ENCODE data around the gene MMP1. TPM values are rescaled to one million over a fixed set of nuclear protein-coding genes. Genes with fewer than 3 reads are reported as not detected.

Gene MMP1
- total and polyA plus RNA-seq, 2 of the 13 experiments (the other 11 are each of a cell fraction or from before 2014, with no cell fraction given), result 0.09 to 0.21 TPM

DNA sequence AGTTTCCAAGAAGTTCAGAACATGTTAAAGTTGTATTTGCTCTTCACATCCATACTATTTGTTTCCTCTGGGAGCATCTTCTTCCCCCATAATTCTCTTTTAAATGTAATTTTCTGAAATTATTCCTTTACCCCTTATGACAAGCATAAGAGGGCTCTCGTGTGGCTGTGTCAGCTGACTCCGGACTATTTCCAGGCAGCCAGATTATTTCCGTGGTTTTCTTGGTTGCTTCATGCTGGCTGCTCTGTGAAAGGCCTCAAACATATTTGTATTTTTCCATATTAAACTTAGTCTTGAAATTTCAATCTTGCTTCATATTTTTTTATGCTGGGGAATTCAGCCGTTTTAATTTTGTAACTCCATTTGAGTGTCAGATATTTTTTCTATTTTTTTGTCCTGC, 2.8 kb upstream of the MMP1 start:
- Histone ChIP-seq H3K9ac (ENCODE audit: insufficient read depth, low read depth, low read length) (no peak overlapping the region), H3K36me3 (replicated peaks in 1 of 2; ENCODE audit: control insufficient read depth in 1 of 2, insufficient read depth in 2 of 2, low read length in 2 of 2) (no peaks in the 10 kb centered on the region), H2AFZ (ENCODE audit: low read length) (no peak overlapping the region), H3K9me3 (ENCODE audit: low read length) (no peaks in the 10 kb centered on the region), H3K79me2 (ENCODE audit: insufficient read depth, low read length) (no peaks in the 10 kb centered on the region), H3K4me2 (ENCODE audit: low read depth, low read length) (no peak overlapping the region), H4K20me1 (ENCODE audit: insufficient read depth, low read length) (no peaks in the 10 kb centered on the region), H3K27me3 (ENCODE audit: control insufficient read depth in 1 of 2, insufficient read depth in 2 of 2, low read length in 2 of 2) (no peaks in the 10 kb centered on the region; a peak in 1 of 5 replicates), H3K4me1 (ENCODE audit: insufficient read depth, low read length) (no peaks in the 10 kb centered on the region), H3K4me3 (replicated peaks in 1 of 3; ENCODE audit: insufficient read depth in 1 of 3, low read depth in 2 of 3, low read length in 3 of 3) (no peak overlapping the region), H3K27ac (ENCODE audit: extremely low read length, insufficient read depth, low read length) (no peak overlapping the region)
- DNase-seq (ENCODE audit: low spot score) (no peak), FAIRE-seq (no peak), ATAC-seq (no peak)
- 1% methylated on average over 4 of the region's 4 CpGs for WGBS (ENCODE audit: low lambda C conversion rate)
- intact Hi-C loops (cut with micrococcal nuclease; ENCODE audit: unreplicated experiment) (loop anchor here (10.0 kb wide), 1 partner anchor 254 kb away; no protein-coding TSS in a partner anchor), in situ Hi-C loops (cut with HindIII; ENCODE audit: extremely low pct_ligation_motif_present, low pct_unique_long_range_greater_than_20kb) (loop anchor here (10.0 kb wide), 1 partner anchor 134 kb away; no protein-coding TSS in a partner anchor)
- ChIA-PET CTCF (ENCODE audit: low intra/inter-chr PET ratio, low total read pairs) (no interaction called here), POLR2A (no interaction called here)
- BruUV-seq (replicated peaks), result no TSS peak
- TF ChIP-seq, protein P1, sequence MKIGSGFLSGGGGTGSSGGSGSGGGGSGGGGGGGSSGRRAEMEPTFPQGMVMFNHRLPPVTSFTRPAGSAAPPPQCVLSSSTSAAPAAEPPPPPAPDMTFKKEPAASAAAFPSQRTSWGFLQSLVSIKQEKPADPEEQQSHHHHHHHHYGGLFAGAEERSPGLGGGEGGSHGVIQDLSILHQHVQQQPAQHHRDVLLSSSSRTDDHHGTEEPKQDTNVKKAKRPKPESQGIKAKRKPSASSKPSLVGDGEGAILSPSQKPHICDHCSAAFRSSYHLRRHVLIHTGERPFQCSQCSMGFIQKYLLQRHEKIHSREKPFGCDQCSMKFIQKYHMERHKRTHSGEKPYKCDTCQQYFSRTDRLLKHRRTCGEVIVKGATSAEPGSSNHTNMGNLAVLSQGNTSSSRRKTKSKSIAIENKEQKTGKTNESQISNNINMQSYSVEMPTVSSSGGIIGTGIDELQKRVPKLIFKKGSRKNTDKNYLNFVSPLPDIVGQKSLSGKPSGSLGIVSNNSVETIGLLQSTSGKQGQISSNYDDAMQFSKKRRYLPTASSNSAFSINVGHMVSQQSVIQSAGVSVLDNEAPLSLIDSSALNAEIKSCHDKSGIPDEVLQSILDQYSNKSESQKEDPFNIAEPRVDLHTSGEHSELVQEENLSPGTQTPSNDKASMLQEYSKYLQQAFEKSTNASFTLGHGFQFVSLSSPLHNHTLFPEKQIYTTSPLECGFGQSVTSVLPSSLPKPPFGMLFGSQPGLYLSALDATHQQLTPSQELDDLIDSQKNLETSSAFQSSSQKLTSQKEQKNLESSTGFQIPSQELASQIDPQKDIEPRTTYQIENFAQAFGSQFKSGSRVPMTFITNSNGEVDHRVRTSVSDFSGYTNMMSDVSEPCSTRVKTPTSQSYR (CRISPR knock-in tag; IDR thresholded peaks at IDR 0.05; ENCODE audit: borderline replicate concordance), result no peak
- no peak for TF ChIP-seq TRIM24 (CRISPR knock-in tag; IDR thresholded peaks at IDR 0.05)
- TF ChIP-seq, protein P2, sequence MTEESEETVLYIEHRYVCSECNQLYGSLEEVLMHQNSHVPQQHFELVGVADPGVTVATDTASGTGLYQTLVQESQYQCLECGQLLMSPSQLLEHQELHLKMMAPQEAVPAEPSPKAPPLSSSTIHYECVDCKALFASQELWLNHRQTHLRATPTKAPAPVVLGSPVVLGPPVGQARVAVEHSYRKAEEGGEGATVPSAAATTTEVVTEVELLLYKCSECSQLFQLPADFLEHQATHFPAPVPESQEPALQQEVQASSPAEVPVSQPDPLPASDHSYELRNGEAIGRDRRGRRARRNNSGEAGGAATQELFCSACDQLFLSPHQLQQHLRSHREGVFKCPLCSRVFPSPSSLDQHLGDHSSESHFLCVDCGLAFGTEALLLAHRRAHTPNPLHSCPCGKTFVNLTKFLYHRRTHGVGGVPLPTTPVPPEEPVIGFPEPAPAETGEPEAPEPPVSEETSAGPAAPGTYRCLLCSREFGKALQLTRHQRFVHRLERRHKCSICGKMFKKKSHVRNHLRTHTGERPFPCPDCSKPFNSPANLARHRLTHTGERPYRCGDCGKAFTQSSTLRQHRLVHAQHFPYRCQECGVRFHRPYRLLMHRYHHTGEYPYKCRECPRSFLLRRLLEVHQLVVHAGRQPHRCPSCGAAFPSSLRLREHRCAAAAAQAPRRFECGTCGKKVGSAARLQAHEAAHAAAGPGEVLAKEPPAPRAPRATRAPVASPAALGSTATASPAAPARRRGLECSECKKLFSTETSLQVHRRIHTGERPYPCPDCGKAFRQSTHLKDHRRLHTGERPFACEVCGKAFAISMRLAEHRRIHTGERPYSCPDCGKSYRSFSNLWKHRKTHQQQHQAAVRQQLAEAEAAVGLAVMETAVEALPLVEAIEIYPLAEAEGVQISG (CRISPR knock-in tag; IDR thresholded peaks at IDR 0.05), result no peak
- TF ChIP-seq ZKSCAN8 (CRISPR knock-in tag; IDR thresholded peaks at IDR 0.05; ENCODE audit: borderline replicate concordance), result no peak
- no peak for TF ChIP-seq SKI (IDR thresholded peaks at IDR 0.05; ENCODE audit: partially characterized antibody)
- TF ChIP-seq ZMAT3 (CRISPR knock-in tag; conservative IDR thresholded peaks at IDR 0.05), result no peak
- TF ChIP-seq ZNF496 (CRISPR knock-in tag; IDR thresholded peaks at IDR 0.05; ENCODE audit: insufficient replicate concordance), result no peak
- no peak for TF ChIP-seq ZNF7 (CRISPR knock-in tag; IDR thresholded peaks at IDR 0.05)
- no peak for TF ChIP-seq ZBTB7B (CRISPR knock-in tag; IDR thresholded peaks at IDR 0.05)
- TF ChIP-seq RARA (CRISPR knock-in tag; IDR thresholded peaks at IDR 0.05), result no peak
- no peak for TF ChIP-seq ZSCAN29 (CRISPR knock-in tag; conservative IDR thresholded peaks at IDR 0.05)
- TF ChIP-seq IRF9 (CRISPR knock-in tag; IDR thresholded peaks at IDR 0.05; ENCODE audit: borderline replicate concordance), result no peak
- no peak for TF ChIP-seq GTF2F1 (IDR thresholded peaks at IDR 0.05; ENCODE audit: low read length)
- TF ChIP-seq, protein P3, sequence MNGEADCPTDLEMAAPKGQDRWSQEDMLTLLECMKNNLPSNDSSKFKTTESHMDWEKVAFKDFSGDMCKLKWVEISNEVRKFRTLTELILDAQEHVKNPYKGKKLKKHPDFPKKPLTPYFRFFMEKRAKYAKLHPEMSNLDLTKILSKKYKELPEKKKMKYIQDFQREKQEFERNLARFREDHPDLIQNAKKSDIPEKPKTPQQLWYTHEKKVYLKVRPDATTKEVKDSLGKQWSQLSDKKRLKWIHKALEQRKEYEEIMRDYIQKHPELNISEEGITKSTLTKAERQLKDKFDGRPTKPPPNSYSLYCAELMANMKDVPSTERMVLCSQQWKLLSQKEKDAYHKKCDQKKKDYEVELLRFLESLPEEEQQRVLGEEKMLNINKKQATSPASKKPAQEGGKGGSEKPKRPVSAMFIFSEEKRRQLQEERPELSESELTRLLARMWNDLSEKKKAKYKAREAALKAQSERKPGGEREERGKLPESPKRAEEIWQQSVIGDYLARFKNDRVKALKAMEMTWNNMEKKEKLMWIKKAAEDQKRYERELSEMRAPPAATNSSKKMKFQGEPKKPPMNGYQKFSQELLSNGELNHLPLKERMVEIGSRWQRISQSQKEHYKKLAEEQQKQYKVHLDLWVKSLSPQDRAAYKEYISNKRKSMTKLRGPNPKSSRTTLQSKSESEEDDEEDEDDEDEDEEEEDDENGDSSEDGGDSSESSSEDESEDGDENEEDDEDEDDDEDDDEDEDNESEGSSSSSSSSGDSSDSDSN (CRISPR knock-in tag; IDR thresholded peaks at IDR 0.05), result no peak
- no peak for TF ChIP-seq TBX3 (IDR thresholded peaks at IDR 0.05; ENCODE audit: borderline replicate concordance)

Data from HepG2 (cell line).